ENCODE measurements around the gene SYT6.

GRCh38 chr1:114201486-114201885 is 47.8 kb upstream of the SYT6 start:
- no peak for TF ChIP-seq CTCF (IDR thresholded peaks at IDR 0.05)
- no peak for TF ChIP-seq POLR2A (IDR thresholded peaks at IDR 0.05)
